Fibroblast of villous mesenchyme (primary cell): ENCODE data around the gene MRRF. TPM values are rescaled to one million over a fixed set of nuclear protein-coding genes. Genes with fewer than 3 reads are reported as not detected.

ENCODE experiments used
- DNase-seq: peaks from one replicate; pipeline ENCODE4 v3.0.0-alpha.2; 2010; ENCODE audit warnings: low read depth
- H3K4me3 ChIP-seq: 2 replicates; pipeline ENCODE4 v1.5.1; 2011; ENCODE audit warnings: low read depth, mild to moderate bottlenecking, low read length
- CTCF ChIP-seq: IDR thresholded peaks from 2 replicates; pipeline ENCODE4 v1.5.1; 2012; ENCODE audit warnings: low read depth, mild to moderate bottlenecking, low read length; ENCODE audit not compliant: insufficient read depth
- small RNA-seq: library from RNA; depleted of rRNA; stranded (forward); fragments of <200 nt; gene quantifications from one replicate; pipeline ENCODE3, GENCODE V24; 2012
- total RNA-seq: library from RNA; depleted of rRNA; stranded (reverse); fragments of >200 nt; gene quantifications from 2 replicates; pipeline ENCODE4 v1.2.3, GENCODE V29; 2012

The MRRF gene
- total RNA-seq, 1 donor = 29.4 TPM

DNA sequence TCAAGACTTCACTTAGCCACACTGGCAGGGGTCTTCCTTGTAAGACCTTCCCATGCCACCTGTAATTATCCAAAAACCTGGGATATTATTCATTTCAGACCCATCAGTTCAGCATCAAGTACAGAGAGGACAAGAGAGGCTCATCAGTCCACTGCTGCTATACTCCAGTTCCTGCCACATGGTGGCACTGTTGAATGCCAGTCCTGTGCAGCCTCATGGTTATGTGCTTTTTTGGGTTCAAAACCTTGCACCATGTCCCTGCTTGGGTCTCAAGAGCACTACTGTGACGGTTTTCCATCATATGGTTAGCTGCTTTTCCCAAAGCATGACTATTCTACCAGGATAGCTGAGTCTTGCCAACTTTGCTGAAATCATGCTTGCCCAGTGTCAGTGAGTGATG, 114.7 kb downstream of the MRRF start:
- no peak overlapping the region for H3K4me3 ChIP-seq
- TF ChIP-seq CTCF = peak; percentile 33
- DNase-seq = no peak

DNA sequence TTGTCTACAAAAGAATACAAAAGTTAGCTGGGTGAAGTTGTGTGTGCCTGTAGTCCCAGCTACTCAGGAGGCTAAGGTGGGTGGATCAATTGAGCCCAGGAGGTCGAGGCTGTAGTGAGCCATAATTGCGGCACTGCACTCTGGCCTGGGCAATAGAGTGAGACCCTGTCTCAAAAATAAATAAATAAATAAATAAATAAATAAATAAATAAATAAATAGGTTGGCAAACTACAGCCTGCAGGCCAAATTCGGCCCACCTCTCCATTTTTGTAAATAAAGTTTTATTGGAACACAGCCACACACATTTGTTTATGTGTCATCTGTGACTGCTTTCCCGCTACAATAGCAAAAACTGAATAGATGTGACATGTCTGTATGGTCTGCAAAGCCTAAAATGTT, 115.6 kb downstream of the MRRF start:
- no peak overlapping the region for H3K4me3 ChIP-seq
- DNase-seq = no peak
- TF ChIP-seq CTCF = no peak

Small RNA genes within 50 kb of the gene (small RNA-seq; reads per million reads assigned to genes)
- not detected for gene AL162424.1

Other genes with a start within 250 kb of the MRRF start
- gene TTLL11, start 171.6 kb upstream of the MRRF start, total RNA-seq = 4.3 and 4.8 TPM in 2 replicates
- gene NDUFA8, start 105.1 kb upstream of the MRRF start, total RNA-seq = 25.0 and 27.4 TPM in 2 replicates
- gene MORN5, start 105.0 kb upstream of the MRRF start, total RNA-seq = not detected in 2 replicates
- gene LHX6, start 35.9 kb upstream of the MRRF start, total RNA-seq = not detected in 2 replicates
- 9.3 and 11.2 TPM in 2 replicates for gene RBM18, start within 50 bp of the MRRF start, total RNA-seq
- 10.4 and 32.9 TPM in 2 replicates for gene PTGS1, start 106.1 kb downstream of the MRRF start, total RNA-seq
- not detected in 2 replicates for gene OR1J1, start 213.0 kb downstream of the MRRF start, total RNA-seq
- 0.32 and 0.43 TPM in 2 replicates for gene OR1J2, start 245.9 kb downstream of the MRRF start, total RNA-seq